Neutrophil (primary cell): ENCODE results near the gene MLX.
A peak's percentile ranks its signal among the peaks of the same experiment; 100 is the strongest.

Experiments used
- H3K27ac ChIP-seq: fragments of 200-600 bp; sonication (generic); 2 replicates; pipeline ENCODE4 v1.5.1; 2016; ENCODE audit warnings: mild to moderate bottlenecking, moderate library complexity
- H3K27me3 ChIP-seq: fragments of 200-600 bp; sonication (generic); 2 replicates; pipeline ENCODE4 v1.6.0; 2016; ENCODE audit warnings: mild to moderate bottlenecking
- H3K36me3 ChIP-seq: fragments of 200-600 bp; sonication (generic); 2 replicates; pipeline ENCODE4 v1.5.1; 2017
- H3K4me1 ChIP-seq, 2 experiments: fragments of 200-600 bp in 1 of 2; sonication (generic) in 1 of 2; 1 replicate in 1 of 2; 2 replicates in 1 of 2; pipeline versions ENCODE4 v1.5.1 to v1.6.1; 2013 to 2016; ENCODE audit warnings: low read depth in 1 of 2, low read length in 1 of 2, mild to moderate bottlenecking in 1 of 2, moderate library complexity in 1 of 2; ENCODE audit not compliant: control insufficient read depth in 1 of 2, insufficient read depth in 1 of 2
- H3K4me3 ChIP-seq, 2 experiments: fragments of 200-600 bp in 1 of 2; sonication (generic) in 1 of 2; 1 replicate in 1 of 2; 2 replicates in 1 of 2; pipeline ENCODE4 v1.5.1; 2013 to 2016; ENCODE audit warnings: low read depth in 1 of 2, low read length in 1 of 2, mild to moderate bottlenecking in 1 of 2, moderate library complexity in 1 of 2
- H3K9me3 ChIP-seq: fragments of 200-600 bp; sonication (generic); 2 replicates; pipeline ENCODE4 v1.5.1; 2016
- CTCF ChIP-seq: fragments of 200-600 bp; sonication (generic); IDR thresholded peaks from 2 replicates; pipeline ENCODE4 v1.5.1; 2016; ENCODE audit warnings: antibody characterized with exemption

MLX gene

DNA sequence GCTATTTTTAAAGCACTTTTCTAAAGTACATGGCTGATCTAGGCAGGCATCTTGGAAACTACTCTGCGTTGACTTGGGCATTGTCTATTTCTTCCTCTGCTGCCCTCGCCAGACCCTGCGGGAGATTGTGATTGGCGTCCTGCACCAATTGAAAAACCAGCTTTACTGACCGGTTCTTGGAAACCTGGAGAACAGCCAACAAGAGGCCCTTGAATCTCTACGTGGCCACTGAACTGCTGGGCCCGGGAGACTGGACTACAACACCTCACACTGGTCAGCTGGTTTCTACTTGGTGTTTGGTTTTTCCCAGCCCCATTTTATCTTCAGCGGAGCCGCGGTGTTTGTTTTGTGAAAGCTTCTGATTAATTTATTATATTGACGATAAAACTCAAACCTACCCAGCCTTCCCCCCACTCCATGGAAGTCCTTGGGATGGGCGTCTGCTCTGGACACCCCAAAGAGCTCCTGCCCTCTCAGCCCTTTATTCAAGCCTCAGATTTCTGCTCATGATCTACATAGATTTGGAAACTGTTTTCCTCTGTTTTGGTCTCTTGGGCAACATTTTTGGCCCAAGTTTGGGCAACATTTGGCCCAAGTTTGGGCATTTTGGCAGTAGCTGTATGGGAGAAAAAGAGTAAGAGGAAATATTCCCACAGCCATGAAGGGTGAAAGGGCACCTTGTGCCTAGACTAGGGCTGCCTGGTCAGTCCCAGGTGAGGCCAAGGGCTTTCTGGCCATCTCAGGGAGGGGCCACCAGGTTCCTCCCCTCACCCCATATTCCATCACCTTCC, 4.7 kb downstream of the MLX start:
- H3K4me3 ChIP-seq, result no peak overlapping the region
- peaks cover 74% of the 10 kb centered on the region for H3K36me3 ChIP-seq
- no peak for TF ChIP-seq CTCF
- H3K27ac ChIP-seq, result no peak overlapping the region
- H3K4me1 ChIP-seq, result peaks cover 34 to 41% of the 10 kb centered on the region in 2 experiments
- no peaks in the 10 kb centered on the region for H3K27me3 ChIP-seq
- no peaks in the 10 kb centered on the region for H3K9me3 ChIP-seq

DNA sequence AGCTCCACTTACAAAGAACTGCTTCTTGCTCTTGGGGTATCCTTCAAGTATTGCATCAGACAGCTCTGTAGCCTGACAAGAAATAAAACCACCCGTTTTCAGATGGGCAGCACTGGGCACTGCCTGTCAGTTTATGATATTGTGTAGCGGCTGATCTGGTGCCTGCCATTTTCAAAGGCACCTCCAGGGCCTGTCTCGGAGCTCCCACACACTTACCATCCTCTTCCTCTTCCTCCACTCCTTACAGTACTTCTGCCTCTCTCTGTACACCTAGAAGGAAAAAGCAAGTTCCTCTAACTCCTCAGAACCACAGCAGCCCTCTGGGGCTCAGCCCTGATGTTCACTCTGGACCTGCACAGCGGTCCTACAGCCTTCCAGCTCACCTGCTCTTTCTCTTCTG, 6.2 kb downstream of the MLX start:
- peak overlapping the region; percentile 70 for H3K27ac ChIP-seq
- TF ChIP-seq CTCF, result no peak
- H3K27me3 ChIP-seq, result no peaks in the 10 kb centered on the region
- no peaks in the 10 kb centered on the region for H3K9me3 ChIP-seq
- peaks cover 36 to 44% of the 10 kb centered on the region in 2 experiments for H3K4me1 ChIP-seq
- peaks cover 79% of the 10 kb centered on the region for H3K36me3 ChIP-seq
- no peak overlapping the region for H3K4me3 ChIP-seq

GRCh38 chr17:42574463-42574862, 7.6 kb downstream of the MLX start:
- peaks cover 68% of the 10 kb centered on the region for H3K36me3 ChIP-seq
- H3K27me3 ChIP-seq, result no peaks in the 10 kb centered on the region
- peaks cover 34 to 42% of the 10 kb centered on the region in 2 experiments for H3K4me1 ChIP-seq
- H3K4me3 ChIP-seq, result no peak overlapping the region
- H3K27ac ChIP-seq, result no peak overlapping the region
- TF ChIP-seq CTCF, result no peak
- no peaks in the 10 kb centered on the region for H3K9me3 ChIP-seq

- Histone ChIP-seq H3K27ac (peak overlapping the region; percentile 96), H3K4me1 (peaks cover 34 to 50% of the 10 kb centered on the region in 2 experiments), H3K36me3 (peaks cover 66% of the 10 kb centered on the region), H3K4me3 (peak overlapping the region; percentile 70 to 74), H3K9me3 (no peaks in the 10 kb centered on the region), H3K27me3 (no peaks in the 10 kb centered on the region)
- TF ChIP-seq CTCF, result no peak
Measured at GRCh38 chr17:42577140-42577531, 10.2 kb downstream of the MLX start.

GRCh38 chr17:42577532-42578281, 10.8 kb downstream of the MLX start, which contains the start of gene PSMC3IP:
TSS of gene PSMC3IP (minus strand) at chr17:42577729. CDS start at chr17:42577686, 43 bp downstream.
- Histone ChIP-seq H3K4me1 (peaks cover 33 to 49% of the 10 kb centered on the region in 2 experiments), H3K4me3 (peak within 1 kb of the TSS; percentile 70 to 74), H3K27ac (peak within 1 kb of the TSS; percentile 96), H3K36me3 (peaks cover 66% of the 10 kb centered on the region), H3K9me3 (no peaks in the 10 kb centered on the region), H3K27me3 (no peaks in the 10 kb centered on the region)
- TF ChIP-seq CTCF, result peak; percentile 75
